Heart left ventricle (tissue), 16 donors: ENCODE results near the gene DIS3L2. TPM values are rescaled to one million over a fixed set of nuclear protein-coding genes. Genes with fewer than 3 reads are reported as not detected.
"Not testable (repeated sequence)": the region's sequence is repeated elsewhere in the genome, so short reads cannot be mapped to it uniquely, and the experiment has no call there.

Source experiments
- ATAC-seq, 4 donors: fragments of 200-7000 bp; cut with Tn5 transposase; one replicate each; pipeline ENCODE4 v1.9.1; 2020 to 2022; ENCODE audit warnings: moderate library complexity in 4 of 4, mild to moderate bottlenecking in 3 of 4, moderate number of reproducible peaks in 1 of 4
- DNase-seq, 5 donors: peaks; one replicate each; pipeline ENCODE4 v3.0.0-alpha.2; 2020
- H3K27ac ChIP-seq, 12 donors: fragments of 200-600 bp; sonication (generic) in 4 of 12; one replicate each; pipeline versions ENCODE4 v1.5.0 to v1.8.0; 2016 to 2022; ENCODE audit warnings: mild to moderate bottlenecking in 2 of 12
- H3K27me3 ChIP-seq, 9 donors: fragments of 200-600 bp; sonication (generic) in 2 of 9; one replicate each; pipeline versions ENCODE4 v1.5.1 to v1.8.0; 2016 to 2022; ENCODE audit warnings: mild to moderate bottlenecking in 3 of 9
- H3K36me3 ChIP-seq, 9 donors: fragments of 200-600 bp; sonication (generic) in 2 of 9; one replicate each; pipeline versions ENCODE4 v1.5.0 to v1.8.0; 2018 to 2022; ENCODE audit warnings: mild to moderate bottlenecking in 2 of 9
- H3K4me1 ChIP-seq, 12 donors: fragments of 200-600 bp; sonication (generic) in 4 of 12; one replicate each; pipeline versions ENCODE4 v1.5.0 to v1.8.0; 2016 to 2022; ENCODE audit warnings: mild to moderate bottlenecking in 3 of 12
- H3K4me3 ChIP-seq, 12 donors: fragments of 200-600 bp; sonication (generic) in 4 of 12; one replicate each; pipeline versions ENCODE4 v1.5.0 to v1.8.0; 2017 to 2022; ENCODE audit warnings: mild to moderate bottlenecking in 9 of 12, moderate library complexity in 4 of 12
- H3K9me3 ChIP-seq, 12 donors: fragments of 200-600 bp; sonication (generic) in 4 of 12; one replicate each; pipeline versions ENCODE4 v1.5.0 to v1.8.0; 2016 to 2022; ENCODE audit warnings: mild to moderate bottlenecking in 1 of 12
- POLR2A ChIP-seq, 2 donors: fragments of 450-650 bp; IDR thresholded peaks; one replicate each; pipeline ENCODE4 v1.6.1; 2017; ENCODE audit warnings: antibody characterized with exemption in 2 of 2, mild to moderate bottlenecking in 2 of 2, moderate library complexity in 2 of 2
- WGBS, 4 donors: extraction: QIAGEN DNeasy Blood & Tissue Kit in 2 of 4; methylation state at CpG; one replicate each; pipeline versions ENCODE4 v1.1.5 to v1.1.7; 2013 to 2018; 5-methylcytosine and 5-hydroxymethylcytosine counted together
- intact Hi-C, 10 donors: fragments of 100-400 bp; cut with DNase I; formaldehyde crosslinking; loops; one replicate each; pipeline versions ENCODE4 v1.11.1 to v1.14.2; 2022
- polyA plus RNA-seq, 2 donors: library from polyadenylated mRNA; stranded (reverse); fragments of 200-250 nt; gene quantifications; one replicate each; pipeline ENCODE4 v1.2.3, GENCODE V29; 2013
- total RNA-seq, 9 donors: library from RNA; depleted of rRNA in 2 of 9; stranded (reverse); fragments of >200 nt in 2 of 9; fragmentation: NEBNext Ultra II Directional in 3 of 9; extraction: Animal tissue kit (Norgen Biotek cat#: 25700) in 3 of 9; gene quantifications; one replicate each; pipeline versions ENCODE4 v1.1.0 to v1.2.4, GENCODE V29; 2016 to 2023
- TF ChIP-seq, protein P1 (sequence below), 12 donors: fragments of 200-600 bp; sonication (generic) in 4 of 12; IDR thresholded peaks; one replicate each; pipeline versions ENCODE4 v1.5.0 to v1.8.0; 2018 to 2022; ENCODE audit warnings: antibody characterized with exemption in 12 of 12, mild to moderate bottlenecking in 5 of 12
- donor health status: ischemic (EF 13 %, LVEDD 7.1; RV severe dilation, severe dysfunction).
- donor health status: healthy with polysubstance abuse.
- donor health status: DM: no; HTN: yes; CAD: no.
- donor health status: DM: no; HTN: no; CAD: no.
- donor health status: ischemic (EF 25% LVEDD 6.9; RV normal size, moderate dysfunction).
- donor health status: ischemic (EF 25% LVEDD 5.7; RV mildly dilated, moderate dysfunction).
- donor health status: healthy.
- donor health status: DM: yes; HTN: yes; CAD: no.
- donor health status: ischemic (EF 35%, LVEDD 5.7; RV mildly dilated, moderate dysfunction).
- donor health status: nonischemic (EF 11% LVEDD 7.7; RV severe dilation, severe dysfunction).
- donor health status: DM: yes; HTN: yes; CAD: no.
- donor health status: PGD.
- donor health status: ischemic (EF 29% LVEDD 5.4; RV normal size, mild dysfunction).
- donor health status: nonischemic (EF 23%, LVEDD 6.1; RV moderate dilation, normal function).

DIS3L2 gene
- total and polyA plus RNA-seq, 11 donors: 12.4 to 27.3 (median 21.8) TPM

DNA sequence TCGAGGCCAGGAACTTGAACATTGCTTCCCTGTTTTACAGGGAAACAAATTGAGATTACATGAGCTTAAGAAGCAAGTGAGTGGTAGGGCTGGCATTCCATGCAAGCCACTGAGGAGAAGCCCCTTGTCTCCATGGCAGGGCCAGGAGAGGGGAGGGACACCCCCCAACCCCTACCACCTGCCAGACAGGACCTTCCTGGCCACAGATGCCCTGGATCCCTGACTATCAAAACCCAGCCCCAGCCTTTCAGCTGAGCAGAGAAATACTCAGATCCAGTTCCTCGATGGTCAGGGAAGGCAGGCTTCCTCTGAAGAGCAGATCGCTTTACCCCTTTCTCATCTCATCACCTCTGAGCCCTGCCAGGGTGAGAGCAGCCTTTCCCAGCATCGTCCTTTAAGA lies 363.3 kb downstream of the DIS3L2 start:
- no peak for ATAC-seq
- intact Hi-C loops: loop anchor here in 9 of 10 donors (5.0 to 10.0 kb wide), 6 partner anchors 180 to 422 kb away; partner anchors contain the start of gene NPPC (in 2 of the 9)
- DNase-seq: no peak

DNA sequence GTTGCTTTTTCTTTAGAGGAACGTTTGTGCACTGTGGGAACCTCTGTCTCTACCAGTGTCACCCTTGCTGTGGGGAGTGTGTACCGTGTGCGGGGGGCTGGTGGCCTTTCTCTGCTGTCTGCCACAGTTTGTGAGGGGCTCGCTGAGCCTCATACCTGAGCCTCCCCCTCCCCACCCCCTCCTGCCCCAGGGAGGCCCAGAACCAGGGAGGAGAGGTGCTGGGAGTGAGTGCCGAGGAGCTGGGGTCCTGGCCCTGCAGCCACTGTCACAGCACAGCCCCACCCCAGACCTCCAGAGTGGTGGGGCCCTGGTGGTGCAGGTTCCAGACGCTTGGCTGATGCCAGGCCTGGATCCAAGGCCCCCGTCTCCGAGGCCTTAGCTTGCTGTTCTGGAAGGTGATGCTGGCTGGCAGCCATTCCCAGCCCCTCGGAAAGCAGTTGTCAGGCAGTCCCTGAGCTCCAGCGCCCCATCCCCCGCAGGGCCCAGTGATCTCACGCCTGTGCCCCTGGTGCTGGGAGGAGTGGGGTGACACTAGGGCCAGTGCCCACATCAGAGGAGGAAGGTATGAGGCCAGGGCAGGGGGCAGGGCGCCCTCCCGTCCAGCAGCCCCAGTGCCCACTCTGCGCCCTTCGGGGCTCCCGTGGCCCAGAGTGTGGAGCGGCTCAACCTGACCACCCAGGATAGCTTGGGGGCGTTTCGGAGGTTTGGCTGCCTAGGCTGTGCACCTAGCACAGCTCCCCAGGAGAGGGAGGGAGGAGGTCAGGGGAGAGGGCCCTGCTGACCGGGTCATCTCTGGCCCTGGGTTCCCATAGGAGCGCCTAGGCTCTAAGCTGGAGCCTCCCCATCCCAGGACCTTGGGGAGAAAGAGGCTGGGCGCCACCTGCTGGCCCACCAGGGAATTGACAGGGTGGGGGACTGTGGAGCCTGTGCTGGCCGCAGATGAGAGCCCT lies 364.1 kb downstream of the DIS3L2 start:
- H3K27ac ChIP-seq: no peak overlapping the region
- TF ChIP-seq, protein P1, sequence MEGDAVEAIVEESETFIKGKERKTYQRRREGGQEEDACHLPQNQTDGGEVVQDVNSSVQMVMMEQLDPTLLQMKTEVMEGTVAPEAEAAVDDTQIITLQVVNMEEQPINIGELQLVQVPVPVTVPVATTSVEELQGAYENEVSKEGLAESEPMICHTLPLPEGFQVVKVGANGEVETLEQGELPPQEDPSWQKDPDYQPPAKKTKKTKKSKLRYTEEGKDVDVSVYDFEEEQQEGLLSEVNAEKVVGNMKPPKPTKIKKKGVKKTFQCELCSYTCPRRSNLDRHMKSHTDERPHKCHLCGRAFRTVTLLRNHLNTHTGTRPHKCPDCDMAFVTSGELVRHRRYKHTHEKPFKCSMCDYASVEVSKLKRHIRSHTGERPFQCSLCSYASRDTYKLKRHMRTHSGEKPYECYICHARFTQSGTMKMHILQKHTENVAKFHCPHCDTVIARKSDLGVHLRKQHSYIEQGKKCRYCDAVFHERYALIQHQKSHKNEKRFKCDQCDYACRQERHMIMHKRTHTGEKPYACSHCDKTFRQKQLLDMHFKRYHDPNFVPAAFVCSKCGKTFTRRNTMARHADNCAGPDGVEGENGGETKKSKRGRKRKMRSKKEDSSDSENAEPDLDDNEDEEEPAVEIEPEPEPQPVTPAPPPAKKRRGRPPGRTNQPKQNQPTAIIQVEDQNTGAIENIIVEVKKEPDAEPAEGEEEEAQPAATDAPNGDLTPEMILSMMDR (IDR thresholded peaks at IDR 0.05): peak; percentile 53 to 82 (median 70)
- no peak for TF ChIP-seq POLR2A (IDR thresholded peaks at IDR 0.05)
- intact Hi-C loops: loop anchor here (2.0 to 10.0 kb wide), 7 partner anchors 181 to 423 kb away; partner anchors contain the start of gene NPPC (in 2 of the 10)
- no peaks in the 10 kb centered on the region for H3K27me3 ChIP-seq
- DNase-seq (peak in 4 of 5 donors; percentile 46 to 81 (median 53)), ATAC-seq (peak; percentile 62 to 87 (median 76))
- peaks cover 0 to under 1% (median 0%) of the 10 kb centered on the region in 12 donors for H3K4me1 ChIP-seq
- H3K36me3 ChIP-seq: no peaks in the 10 kb centered on the region
- 76 to 89% (median 78%) methylated on average over 15 to 23 of the region's 24 CpGs for WGBS, 4 donors
- H3K4me3 ChIP-seq: no peak overlapping the region
- no peaks in the 10 kb centered on the region for H3K9me3 ChIP-seq

More for the DNA sequence above, 363.3 kb downstream of the DIS3L2 start:
- no peaks in the 10 kb centered on the region for H3K36me3 ChIP-seq
- H3K27ac ChIP-seq: no peak overlapping the region
- 86 to 93% (median 92%) methylated on average over 4 of the region's 4 CpGs for WGBS, 4 donors
- peaks cover 0 to 5% (median 0%) of the 10 kb centered on the region in 12 donors for H3K4me1 ChIP-seq
- H3K9me3 ChIP-seq: no peaks in the 10 kb centered on the region
- TF ChIP-seq, protein P1 (IDR thresholded peaks at IDR 0.05): no peak
- TF ChIP-seq POLR2A (IDR thresholded peaks at IDR 0.05): no peak
- no peaks in the 10 kb centered on the region for H3K27me3 ChIP-seq
- H3K4me3 ChIP-seq: no peak overlapping the region

DNA sequence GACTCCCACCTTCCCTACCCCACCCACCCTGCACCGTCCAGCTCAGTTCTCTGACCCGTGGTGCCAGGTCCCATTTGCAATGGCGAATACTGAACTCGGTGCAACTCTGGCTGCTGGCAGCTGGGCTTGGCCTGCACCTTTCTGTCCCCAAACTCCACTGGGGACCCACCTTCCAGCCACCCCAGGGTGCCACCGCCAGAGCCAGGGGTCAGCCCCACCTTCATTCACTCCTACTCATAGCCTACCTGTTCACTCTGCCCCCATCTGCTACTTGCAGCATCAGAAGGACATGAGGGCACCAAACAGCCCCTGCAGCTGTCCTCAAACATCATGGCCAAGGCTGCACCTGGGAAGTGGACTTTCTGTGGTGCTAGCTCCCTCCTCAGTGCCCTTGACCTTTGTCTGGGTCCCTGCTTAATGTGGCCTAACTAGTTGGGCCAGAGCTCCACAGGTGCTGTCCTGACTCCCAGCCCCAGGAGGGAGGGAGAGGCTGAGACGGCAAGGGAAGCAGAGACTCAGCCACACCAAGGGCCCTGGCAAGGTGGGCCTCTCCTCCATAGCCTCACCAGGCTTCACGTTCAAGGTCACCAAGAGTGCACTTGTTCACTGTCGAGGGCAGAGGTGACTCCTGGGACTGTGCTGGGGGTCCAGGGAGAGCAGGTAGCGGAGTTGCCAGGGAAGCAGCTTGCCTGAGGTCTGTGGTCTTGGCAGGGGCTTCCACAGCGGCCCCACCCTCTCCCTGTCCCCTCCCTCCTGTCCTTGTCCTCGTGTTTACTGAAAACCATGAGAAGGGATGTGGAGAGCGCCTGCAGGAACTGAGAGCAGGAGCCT lies 365.0 kb downstream of the DIS3L2 start:
- not testable (repeated sequence) for H3K27me3 ChIP-seq, H3K27ac ChIP-seq, H3K36me3 ChIP-seq, H3K9me3 ChIP-seq, H3K4me3 ChIP-seq, ATAC-seq, DNase-seq, H3K4me1 ChIP-seq
- WGBS, 4 donors: 58 to 83% (median 71%) methylated on average over 4 to 10 of the region's 12 CpGs
- TF ChIP-seq, protein P1 (IDR thresholded peaks at IDR 0.05): peak in 8 of 12 donors; percentile 19 to 59 (median 48)
- intact Hi-C loops: loop anchor here (2.0 to 10.0 kb wide), 7 partner anchors 182 to 424 kb away; partner anchors contain the start of gene NPPC (in 2 of the 10)
